SK-N-SH (cell line): Measurements from ENCODE around the gene PPM1N. TPM values are rescaled to one million over a fixed set of nuclear protein-coding genes. Genes with fewer than 3 reads are reported as not detected.

Experiments used
- CTCF ChIA-PET: fragments of 300-600, 350-600 bp; formaldehyde crosslinking; extraction: SDS; loops from one replicate; lab custom pipeline; 2021; lab: Yijun Ruan, JAX
- POLR2A ChIA-PET: fragments of 350-600 bp; sonication (Branson Sonifier 250); formaldehyde crosslinking; extraction: SDS; loops from one replicate; lab custom pipeline; 2020; ENCODE audit warnings: antibody characterized with exemption, inconsistent platforms; lab: Yijun Ruan, JAX
- DNase-seq: peaks from one replicate; pipeline ENCODE4 v3.0.0; 2012
- H2AFZ ChIP-seq: fragments of 200-600 bp; sonication (generic); 2 replicates; pipeline ENCODE4 v1.8.1; 2016; ENCODE audit warnings: antibody characterized with exemption, mild to moderate bottlenecking, low read depth
- H3F3A ChIP-seq: fragments of 200-600 bp; sonication (generic); replicated peaks from 2 replicates; pipeline ENCODE3; 2016; ENCODE audit warnings: antibody characterized with exemption, mild to moderate bottlenecking; ENCODE audit not compliant: insufficient read depth
- H3K27ac ChIP-seq, 2 experiments: fragments of 200-500 bp in 1 of 2; fragments of 200-600 bp in 1 of 2; sonication (Bioruptor generic) in 1 of 2; sonication (generic), shearing (Covaris generic) in 1 of 2; 2 replicates each; pipeline versions ENCODE4 v1.5.1 to v1.6.1; 2014 to 2016; ENCODE audit warnings: low read depth in 2 of 2, inconsistent platforms in 1 of 2, low read length in 1 of 2, mild to moderate bottlenecking in 1 of 2, mixed read lengths in 1 of 2
- H3K27me3 ChIP-seq: fragments of 200-600 bp; sonication (generic), shearing (Covaris generic); 2 replicates; pipeline ENCODE4 v1.6.1; 2016; ENCODE audit warnings: mixed run types; ENCODE audit not compliant: insufficient read depth
- H3K36me3 ChIP-seq, 2 experiments: fragments of 200-500 bp in 1 of 2; fragments of 200-600 bp in 1 of 2; sonication (Bioruptor generic) in 1 of 2; sonication (generic) in 1 of 2; replicated peaks in 1 of 2; 2 replicates each; pipeline versions ENCODE3 to v1.5.1; 2014 to 2016; ENCODE audit warnings: low read length in 1 of 2, mild to moderate bottlenecking in 1 of 2; ENCODE audit not compliant: insufficient read depth in 2 of 2, control insufficient read depth in 1 of 2
- H3K4me1 ChIP-seq, 2 experiments: fragments of 200-500 bp in 1 of 2; fragments of 200-600 bp in 1 of 2; sonication (Bioruptor generic) in 1 of 2; sonication (generic), shearing (Covaris generic) in 1 of 2; 2 replicates each; pipeline versions ENCODE4 v1.5.1 to v1.6.1; 2014 to 2016; ENCODE audit warnings: low read depth in 1 of 2, low read length in 1 of 2, mixed run types in 1 of 2; ENCODE audit not compliant: insufficient read depth in 2 of 2, control insufficient read depth in 1 of 2
- H3K4me2 ChIP-seq: fragments of 200-600 bp; sonication (generic), shearing (Covaris generic); 2 replicates; pipeline ENCODE4 v1.6.1; 2017; ENCODE audit warnings: mixed run types
- H3K4me3 ChIP-seq, 2 experiments: fragments of 200-500 bp in 1 of 2; fragments of 200-600 bp in 1 of 2; sonication (Bioruptor generic) in 1 of 2; sonication (generic), shearing (Covaris generic) in 1 of 2; 2 replicates each; pipeline versions ENCODE4 v1.5.1 to v1.8.1; 2014 to 2016; ENCODE audit warnings: low read depth in 2 of 2, inconsistent platforms in 1 of 2, low read length in 1 of 2, mild to moderate bottlenecking in 1 of 2, mixed read lengths in 1 of 2, moderate library complexity in 1 of 2
- H3K79me2 ChIP-seq: fragments of 200-600 bp; sonication (generic); 2 replicates; pipeline ENCODE4 v1.8.1; 2017; ENCODE audit warnings: mild to moderate bottlenecking; ENCODE audit not compliant: insufficient read depth
- H3K9ac ChIP-seq: fragments of 200-600 bp; sonication (generic); 2 replicates; pipeline ENCODE4 v1.6.1; 2017; ENCODE audit warnings: mixed run types
- H3K9me2 ChIP-seq: fragments of 200-600 bp; sonication (generic); 2 replicates; pipeline ENCODE4 v1.6.1; 2017; ENCODE audit warnings: mixed run types
- H3K9me3 ChIP-seq: fragments of 200-600 bp; sonication (generic); 2 replicates; pipeline ENCODE4 v1.6.1; 2017; ENCODE audit warnings: mixed run types, mild to moderate bottlenecking, moderate library complexity
- H4K20me1 ChIP-seq: fragments of 200-600 bp; sonication (generic); 2 replicates; pipeline ENCODE4 v1.6.1; 2017; ENCODE audit warnings: mild to moderate bottlenecking, mixed run types; ENCODE audit not compliant: insufficient read depth
- CTCF ChIP-seq: fragments of 200-600 bp; sonication (generic); IDR thresholded peaks from 2 replicates; pipeline ENCODE4 v1.6.1; 2017; ENCODE audit warnings: antibody characterized with exemption, mild to moderate bottlenecking, moderate library complexity
- ELF1 ChIP-seq: IDR thresholded peaks from 2 replicates; pipeline ENCODE4 v1.4.0; 2012
- EP300 ChIP-seq, 2 experiments: IDR thresholded peaks; 2 replicates each; pipeline versions ENCODE4 v1.4.0 to v1.6.1; 2012; ENCODE audit warnings: borderline replicate concordance in 1 of 2, low read depth in 1 of 2, low read length in 1 of 2
- FOXJ3 ChIP-seq: sonication (generic); formaldehyde crosslinking; IDR thresholded peaks from 2 replicates; pipeline ENCODE4 v1.5.1; 2020; ENCODE audit warnings: mild to moderate bottlenecking, missing genetic modification reagents
- FOXM1 ChIP-seq: IDR thresholded peaks from 2 replicates; pipeline ENCODE4 v1.4.0; 2012; ENCODE audit warnings: low read depth, mild to moderate bottlenecking
- GABPA ChIP-seq: IDR thresholded peaks from 2 replicates; pipeline ENCODE4 v1.4.0; 2012; ENCODE audit warnings: low read depth, mild to moderate bottlenecking
- GATA2 ChIP-seq: sonication (generic); formaldehyde crosslinking; IDR thresholded peaks from 2 replicates; pipeline ENCODE4 v1.5.0; 2020; ENCODE audit warnings: mild to moderate bottlenecking, missing genetic modification reagents
- JUND ChIP-seq: IDR thresholded peaks from 2 replicates; pipeline ENCODE4 v1.4.0; 2012
- MEF2A ChIP-seq: IDR thresholded peaks from 2 replicates; pipeline ENCODE4 v1.4.0; 2012; ENCODE audit warnings: low read depth, borderline replicate concordance
- NFIC ChIP-seq: IDR thresholded peaks from 2 replicates; pipeline ENCODE4 v1.4.0; 2012; ENCODE audit warnings: borderline replicate concordance
- NRF1 ChIP-seq: IDR thresholded peaks from 2 replicates; pipeline ENCODE4 v1.6.1; 2012; ENCODE audit warnings: low read depth, mild to moderate bottlenecking, low read length
- PBX3 ChIP-seq: IDR thresholded peaks from 2 replicates; pipeline ENCODE4; 2012
- POLR2AphosphoS5 ChIP-seq: IDR thresholded peaks from 2 replicates; pipeline ENCODE4 v1.6.1; 2012; ENCODE audit warnings: low read depth, low read length
- RAD21 ChIP-seq: IDR thresholded peaks from 2 replicates; pipeline ENCODE4 v1.6.1; 2012; ENCODE audit warnings: mild to moderate bottlenecking, low read length
- RXRA ChIP-seq: IDR thresholded peaks from 2 replicates; pipeline ENCODE4 v1.4.0; 2012; ENCODE audit warnings: low read depth, mild to moderate bottlenecking, borderline replicate concordance
- SMC3 ChIP-seq: IDR thresholded peaks from 2 replicates; pipeline ENCODE4 v1.6.1; 2012; ENCODE audit warnings: low read depth, low read length, improper control_type of control experiment
- TAF1 ChIP-seq: IDR thresholded peaks from 2 replicates; pipeline ENCODE4 v1.6.1; 2012; ENCODE audit warnings: low read depth, mild to moderate bottlenecking, low read length, moderate library complexity, borderline replicate concordance
- TCF12 ChIP-seq: IDR thresholded peaks from 2 replicates; pipeline ENCODE4 v1.4.0; 2012
- TEAD4 ChIP-seq: IDR thresholded peaks from 2 replicates; pipeline ENCODE4 v1.4.0; 2012; ENCODE audit warnings: mild to moderate bottlenecking, borderline replicate concordance; ENCODE audit not compliant: insufficient read depth
- YY1 ChIP-seq: IDR thresholded peaks from 2 replicates; pipeline ENCODE4 v1.4.0; 2012; ENCODE audit warnings: low read depth, mild to moderate bottlenecking
- ZBTB33 ChIP-seq: IDR thresholded peaks from 2 replicates; pipeline ENCODE4 v1.4.0; 2012; ENCODE audit warnings: low read depth, borderline replicate concordance
- WGBS: methylation state at CpG from one replicate; pipeline ENCODE4 v1.1.6; 2017; ENCODE audit warnings: low lambda C conversion rate; 5-methylcytosine and 5-hydroxymethylcytosine counted together
- polyA plus RNA-seq, 3 experiments: library from polyadenylated mRNA; depleted of rRNA; stranded (reverse); fragments of >200 nt; gene quantifications; 2 replicates each; pipeline ENCODE4 v1.2.3, GENCODE V29; 2012
- TF ChIP-seq, protein P1 (sequence below): IDR thresholded peaks from 2 replicates; pipeline ENCODE4 v1.6.1; 2012; ENCODE audit warnings: mild to moderate bottlenecking, low read depth, low read length, moderate library complexity
- TF ChIP-seq, protein P2 (sequence below): fragments of 150-350 bp; IDR thresholded peaks from 2 replicates; pipeline ENCODE4 v1.6.1; 2016; ENCODE audit warnings: mild to moderate bottlenecking, low read depth, low read length

The PPM1N gene
- polyA plus RNA-seq, 1 of the 3 experiments (the other 2 are of a cell fraction): 10.3 TPM

- TF ChIP-seq, protein P1, sequence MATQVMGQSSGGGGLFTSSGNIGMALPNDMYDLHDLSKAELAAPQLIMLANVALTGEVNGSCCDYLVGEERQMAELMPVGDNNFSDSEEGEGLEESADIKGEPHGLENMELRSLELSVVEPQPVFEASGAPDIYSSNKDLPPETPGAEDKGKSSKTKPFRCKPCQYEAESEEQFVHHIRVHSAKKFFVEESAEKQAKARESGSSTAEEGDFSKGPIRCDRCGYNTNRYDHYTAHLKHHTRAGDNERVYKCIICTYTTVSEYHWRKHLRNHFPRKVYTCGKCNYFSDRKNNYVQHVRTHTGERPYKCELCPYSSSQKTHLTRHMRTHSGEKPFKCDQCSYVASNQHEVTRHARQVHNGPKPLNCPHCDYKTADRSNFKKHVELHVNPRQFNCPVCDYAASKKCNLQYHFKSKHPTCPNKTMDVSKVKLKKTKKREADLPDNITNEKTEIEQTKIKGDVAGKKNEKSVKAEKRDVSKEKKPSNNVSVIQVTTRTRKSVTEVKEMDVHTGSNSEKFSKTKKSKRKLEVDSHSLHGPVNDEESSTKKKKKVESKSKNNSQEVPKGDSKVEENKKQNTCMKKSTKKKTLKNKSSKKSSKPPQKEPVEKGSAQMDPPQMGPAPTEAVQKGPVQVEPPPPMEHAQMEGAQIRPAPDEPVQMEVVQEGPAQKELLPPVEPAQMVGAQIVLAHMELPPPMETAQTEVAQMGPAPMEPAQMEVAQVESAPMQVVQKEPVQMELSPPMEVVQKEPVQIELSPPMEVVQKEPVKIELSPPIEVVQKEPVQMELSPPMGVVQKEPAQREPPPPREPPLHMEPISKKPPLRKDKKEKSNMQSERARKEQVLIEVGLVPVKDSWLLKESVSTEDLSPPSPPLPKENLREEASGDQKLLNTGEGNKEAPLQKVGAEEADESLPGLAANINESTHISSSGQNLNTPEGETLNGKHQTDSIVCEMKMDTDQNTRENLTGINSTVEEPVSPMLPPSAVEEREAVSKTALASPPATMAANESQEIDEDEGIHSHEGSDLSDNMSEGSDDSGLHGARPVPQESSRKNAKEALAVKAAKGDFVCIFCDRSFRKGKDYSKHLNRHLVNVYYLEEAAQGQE: peak; percentile 53; the same call in 1 of the 2 replicates
- TF ChIP-seq SMC3: peak; percentile 95
- TF ChIP-seq, protein P2, sequence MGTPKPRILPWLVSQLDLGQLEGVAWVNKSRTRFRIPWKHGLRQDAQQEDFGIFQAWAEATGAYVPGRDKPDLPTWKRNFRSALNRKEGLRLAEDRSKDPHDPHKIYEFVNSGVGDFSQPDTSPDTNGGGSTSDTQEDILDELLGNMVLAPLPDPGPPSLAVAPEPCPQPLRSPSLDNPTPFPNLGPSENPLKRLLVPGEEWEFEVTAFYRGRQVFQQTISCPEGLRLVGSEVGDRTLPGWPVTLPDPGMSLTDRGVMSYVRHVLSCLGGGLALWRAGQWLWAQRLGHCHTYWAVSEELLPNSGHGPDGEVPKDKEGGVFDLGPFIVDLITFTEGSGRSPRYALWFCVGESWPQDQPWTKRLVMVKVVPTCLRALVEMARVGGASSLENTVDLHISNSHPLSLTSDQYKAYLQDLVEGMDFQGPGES: no peak
- TF ChIP-seq RXRA: no peak
Measured at GRCh38 chr19:45478454-45479238, 19.6 kb upstream of the PPM1N start (continued).

- 81% methylated on average over 5 of the region's 5 CpGs for WGBS
- Histone ChIP-seq H3K9ac (no peak overlapping the region), H2AFZ (no peak overlapping the region), H3K4me3 (no peak overlapping the region), H3K36me3 (no peaks in the 10 kb centered on the region), H3K9me2 (no peaks in the 10 kb centered on the region), H3F3A (peaks cover 14% of the 10 kb centered on the region), H4K20me1 (no peaks in the 10 kb centered on the region), H3K4me1 (peaks cover 0 to 1% of the 10 kb centered on the region in 2 experiments; a peak in 2 of 4 replicates), H3K9me3 (no peaks in the 10 kb centered on the region), H3K27ac (no peak overlapping the region), H3K4me2 (no peak overlapping the region), H3K79me2 (no peaks in the 10 kb centered on the region), H3K27me3 (no peaks in the 10 kb centered on the region)
- ChIA-PET CTCF (interaction anchor here (0.6 to 27.6 kb wide), 3 partner anchors 11 to 118 kb away, joined by 3 to 870 read pairs (median 4); no protein-coding TSS in a partner anchor), POLR2A (no interaction called here)
- no peak for TF ChIP-seq RAD21
- no peak for TF ChIP-seq POLR2AphosphoS5
- no peak for TF ChIP-seq MEF2A
- TF ChIP-seq PBX3: no peak
- no peak for TF ChIP-seq NFIC
- no peak for TF ChIP-seq TCF12
- no peak for TF ChIP-seq EP300 (IDR thresholded peaks at IDR 0.05; ENCODE audit: borderline replicate concordance in 1 of 2, low read depth in 1 of 2, low read length in 1 of 2)
- TF ChIP-seq TAF1: no peak
- TF ChIP-seq GABPA: no peak
- no peak for TF ChIP-seq FOXM1
- TF ChIP-seq JUND: no peak
- no peak for TF ChIP-seq CTCF
- TF ChIP-seq FOXJ3 (CRISPR knock-in tag): no peak
- TF ChIP-seq ELF1: no peak
- no peak for TF ChIP-seq TEAD4
- no peak for TF ChIP-seq GATA2 (CRISPR knock-in tag)
- TF ChIP-seq YY1: no peak
- no peak for TF ChIP-seq ZBTB33
- TF ChIP-seq NRF1: no peak
- no peak for DNase-seq
Measured at GRCh38 chr19:45483033-45483432, 15.2 kb upstream of the PPM1N start.
